PFSK-1 (cell line): Measurements from ENCODE around the gene EPB41L4B.

Source experiments
- FOXP2 ChIP-seq: optimal IDR thresholded peaks from 2 replicates; pipeline ENCODE3; 2011; ENCODE audit warnings: borderline replicate concordance, control low read depth, inconsistent platforms; ENCODE audit not compliant: insufficient read depth; ENCODE audit errors: extremely low read length, extremely low read depth
- POLR2AphosphoS5 ChIP-seq: IDR thresholded peaks from 2 replicates; pipeline ENCODE4 v1.6.1; 2012; ENCODE audit warnings: low read depth, mild to moderate bottlenecking, control low read depth, low read length, moderate library complexity
- REST ChIP-seq, 2 experiments: IDR thresholded peaks; 2 replicates each; pipeline versions ENCODE4 v1.6.1 to v1.8.0; 2011 to 2012; ENCODE audit warnings: low read depth in 2 of 2, low read length in 2 of 2, control low read depth in 1 of 2, inconsistent platforms in 1 of 2, mild to moderate bottlenecking in 1 of 2, moderate library complexity in 1 of 2; ENCODE audit not compliant: insufficient read depth in 1 of 2
- SIN3A ChIP-seq: IDR thresholded peaks from 2 replicates; pipeline ENCODE4 v1.6.1; 2012; ENCODE audit warnings: mild to moderate bottlenecking, low read length, moderate library complexity, borderline replicate concordance; ENCODE audit not compliant: insufficient read depth
- TAF1 ChIP-seq: IDR thresholded peaks from 2 replicates; pipeline ENCODE4 v1.6.1; 2012; ENCODE audit warnings: low read length, control low read depth, borderline replicate concordance; ENCODE audit not compliant: insufficient read depth

- TF ChIP-seq REST (IDR thresholded peaks at IDR 0.05; ENCODE audit: insufficient read depth in 1 of 2, low read depth in 2 of 2, low read length in 2 of 2) (no peak), POLR2AphosphoS5 (no peak), SIN3A (no peak), TAF1 (no peak), FOXP2 (no peak)
Observed at GRCh38 chr9:109241207-109241606, 79.7 kb downstream of the EPB41L4B start.
